PFSK-1 (cell line): ENCODE measurements around the gene GPR37L1. TPM values are rescaled to one million over a fixed set of nuclear protein-coding genes. Genes with fewer than 3 reads are reported as not detected.

Experiments
- FOXP2 ChIP-seq: optimal IDR thresholded peaks from 2 replicates; pipeline ENCODE3; 2011; ENCODE audit warnings: borderline replicate concordance, control low read depth, inconsistent platforms; ENCODE audit not compliant: insufficient read depth; ENCODE audit errors: extremely low read length, extremely low read depth
- POLR2AphosphoS5 ChIP-seq: IDR thresholded peaks from 2 replicates; pipeline ENCODE4 v1.6.1; 2012; ENCODE audit warnings: low read depth, mild to moderate bottlenecking, control low read depth, low read length, moderate library complexity
- REST ChIP-seq, 2 experiments: IDR thresholded peaks; 2 replicates each; pipeline versions ENCODE4 v1.6.1 to v1.8.0; 2011 to 2012; ENCODE audit warnings: low read depth in 2 of 2, low read length in 2 of 2, control low read depth in 1 of 2, inconsistent platforms in 1 of 2, mild to moderate bottlenecking in 1 of 2, moderate library complexity in 1 of 2; ENCODE audit not compliant: insufficient read depth in 1 of 2
- SIN3A ChIP-seq: IDR thresholded peaks from 2 replicates; pipeline ENCODE4 v1.6.1; 2012; ENCODE audit warnings: mild to moderate bottlenecking, low read length, moderate library complexity, borderline replicate concordance; ENCODE audit not compliant: insufficient read depth
- TAF1 ChIP-seq: IDR thresholded peaks from 2 replicates; pipeline ENCODE4 v1.6.1; 2012; ENCODE audit warnings: low read length, control low read depth, borderline replicate concordance; ENCODE audit not compliant: insufficient read depth
- polyA plus RNA-seq: library from polyadenylated mRNA; unstranded; fragments of >200 nt; gene quantifications from one replicate; pipeline ENCODE4 v1.2.1, GENCODE V29; 2012; ENCODE audit warnings: low read depth, missing spikeins; ENCODE audit not compliant: insufficient read length

The GPR37L1 gene
- polyA plus RNA-seq, result not detected

GRCh38 chr1:202122639-202123335 lies at the start of gene GPR37L1:
Gene GPR37L1 (plus strand): TSS chr1:202122917. CDS start chr1:202122964, 47 bp downstream.
- TF ChIP-seq REST (IDR thresholded peaks at IDR 0.05; ENCODE audit: insufficient read depth in 1 of 2, low read depth in 2 of 2, low read length in 2 of 2) (no peak), FOXP2 (no peak), POLR2AphosphoS5 (no peak), TAF1 (no peak), SIN3A (no peak)

- no peak for TF ChIP-seq POLR2AphosphoS5
- no peak for TF ChIP-seq SIN3A
- no peak for TF ChIP-seq REST (IDR thresholded peaks at IDR 0.05; ENCODE audit: insufficient read depth in 1 of 2, low read depth in 2 of 2, low read length in 2 of 2)
- TF ChIP-seq FOXP2, result no peak
- no peak for TF ChIP-seq TAF1
These were observed 49.5 kb upstream of the GPR37L1 start for GRCh38 chr1:202073206-202073605.

- no peak for TF ChIP-seq REST (IDR thresholded peaks at IDR 0.05; ENCODE audit: insufficient read depth in 1 of 2, low read depth in 2 of 2, low read length in 2 of 2)
- no peak for TF ChIP-seq FOXP2
- no peak for TF ChIP-seq SIN3A
- TF ChIP-seq POLR2AphosphoS5, result no peak
- no peak for TF ChIP-seq TAF1
These were observed 47.7 kb upstream of the GPR37L1 start for GRCh38 chr1:202074985-202075384.

- no peak for TF ChIP-seq POLR2AphosphoS5
- no peak for TF ChIP-seq REST (IDR thresholded peaks at IDR 0.05; ENCODE audit: insufficient read depth in 1 of 2, low read depth in 2 of 2, low read length in 2 of 2)
- TF ChIP-seq FOXP2, result no peak
- TF ChIP-seq TAF1, result no peak
- no peak for TF ChIP-seq SIN3A
These were observed 47.3 kb upstream of the GPR37L1 start for GRCh38 chr1:202075389-202075788.

GRCh38 chr1:202076050-202076511 lies 46.6 kb upstream of the GPR37L1 start:
- TF ChIP-seq REST (IDR thresholded peaks at IDR 0.05; ENCODE audit: insufficient read depth in 1 of 2, low read depth in 2 of 2, low read length in 2 of 2), result no peak
- TF ChIP-seq FOXP2, result no peak
- TF ChIP-seq POLR2AphosphoS5, result no peak
- no peak for TF ChIP-seq SIN3A
- TF ChIP-seq TAF1, result no peak
